ENCODE measurements around the gene CDC42BPB. TPM values are rescaled to one million over a fixed set of nuclear protein-coding genes. Genes with fewer than 3 reads are reported as not detected.

CDC42BPB gene
- total RNA-seq, 1 experiment from 2014 or later: 96.9 TPM

DNA sequence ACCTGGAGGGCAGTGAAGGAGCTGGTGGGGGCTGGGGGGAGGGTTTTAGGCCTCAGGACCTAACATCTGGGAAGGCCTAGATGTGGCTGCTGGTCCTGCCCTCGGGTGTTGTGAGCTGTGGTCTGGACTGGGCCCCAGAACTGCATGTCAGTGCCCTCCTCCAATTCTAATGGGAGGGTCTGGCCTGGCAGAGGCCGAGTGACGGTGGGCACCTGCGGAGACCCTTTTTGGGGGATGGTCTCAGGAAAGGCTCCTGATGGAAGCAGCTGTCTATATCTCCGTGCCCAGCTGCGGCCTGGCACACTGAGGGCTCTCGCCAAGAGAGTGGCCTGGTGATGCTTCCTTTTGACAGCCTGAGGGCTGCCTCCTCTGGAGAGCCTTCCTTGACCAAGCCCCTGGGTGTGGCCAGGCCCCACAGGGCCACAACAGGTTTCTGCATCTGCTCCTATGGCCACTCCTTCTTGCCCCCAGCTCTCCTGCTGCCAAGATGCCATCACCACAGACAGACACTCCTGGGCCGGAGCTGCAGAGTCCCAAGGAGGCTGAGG is 42.5 kb upstream of the CDC42BPB start:
- no peak for DNase-seq (ENCODE audit: low spot score)
- POLR2A ChIA-PET: no interaction called here

DNA sequence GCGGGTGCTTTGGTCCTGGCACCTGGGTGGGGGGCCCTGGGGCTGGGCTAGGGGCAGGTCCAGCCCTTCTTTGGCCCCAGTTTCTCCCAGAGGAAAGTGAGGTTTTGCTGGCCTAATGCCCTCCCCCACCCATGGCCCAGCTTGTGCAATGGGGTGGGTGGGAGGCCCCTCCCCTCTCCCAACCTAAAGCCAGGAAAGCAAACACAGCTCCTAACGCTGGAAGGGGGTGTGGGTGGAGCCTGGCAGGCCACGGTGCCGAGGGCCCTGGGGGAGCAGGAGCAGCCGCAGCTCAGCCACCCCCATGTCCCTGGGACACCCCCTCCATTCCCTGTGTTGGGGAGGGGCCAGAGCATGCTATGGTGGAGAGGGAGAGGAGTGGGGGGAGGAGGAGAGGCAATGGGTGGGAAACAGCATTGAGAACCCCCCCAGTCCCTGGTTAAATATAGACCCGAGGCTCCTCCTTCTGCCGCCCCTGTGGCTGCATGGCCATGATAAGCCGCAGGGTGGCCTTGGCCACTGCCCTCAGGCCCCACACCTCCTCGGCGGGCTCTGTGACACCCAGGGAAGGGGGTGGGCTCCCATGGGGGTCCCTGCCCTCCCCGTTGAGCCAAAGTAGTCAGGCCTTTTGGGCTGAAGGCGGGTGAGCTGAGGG is 41.9 kb upstream of the CDC42BPB start:
- CTCF ChIA-PET: interaction anchor here (0.5 to 3.8 kb wide), 11 partner anchors 11 to 801 kb away, joined by 3 to 22 read pairs (median 5); partner anchors contain the start of gene TNFAIP2
- Mint-ChIP-seq H3K9me3 (no peaks in the 10 kb centered on the region), H3K27me3 (ENCODE audit: low read depth) (peaks cover 38% of the 10 kb centered on the region), H3K4me1 (peaks cover 15% of the 10 kb centered on the region), H3K4me3 (no peak overlapping the region), H3K36me3 (no peaks in the 10 kb centered on the region), H3K27ac (no peak overlapping the region)
- TF ChIP-seq JAZF1 (CRISPR knock-in tag; IDR thresholded peaks at IDR 0.05) (no peak), CREM (CRISPR knock-in tag; IDR thresholded peaks at IDR 0.05) (no peak), MXD4 (CRISPR knock-in tag; IDR thresholded peaks at IDR 0.05; ENCODE audit: borderline replicate concordance) (no peak), GABPB1 (CRISPR knock-in tag; IDR thresholded peaks at IDR 0.05) (peak; percentile 67), ZNF121 (CRISPR knock-in tag; IDR thresholded peaks at IDR 0.05) (no peak), NFYB (CRISPR knock-in tag; conservative IDR thresholded peaks at IDR 0.05; ENCODE audit: low read depth) (no peak), RELA (CRISPR knock-in tag; IDR thresholded peaks at IDR 0.05; ENCODE audit: borderline replicate concordance) (no peak), KAT7 (CRISPR knock-in tag; IDR thresholded peaks at IDR 0.05; ENCODE audit: borderline replicate concordance) (no peak), ZNF219 (CRISPR knock-in tag; IDR thresholded peaks at IDR 0.05; ENCODE audit: borderline replicate concordance) (no peak), ZNF263 (CRISPR knock-in tag; IDR thresholded peaks at IDR 0.05; ENCODE audit: low read depth) (no peak), FOXJ3 (CRISPR knock-in tag; IDR thresholded peaks at IDR 0.05; ENCODE audit: borderline replicate concordance) (no peak), MYBL2 (CRISPR knock-in tag; IDR thresholded peaks at IDR 0.05) (no peak), TEAD4 (CRISPR knock-in tag; IDR thresholded peaks at IDR 0.05) (no peak), ZBTB21 (CRISPR knock-in tag; IDR thresholded peaks at IDR 0.05; ENCODE audit: borderline replicate concordance) (no peak)
- TF ChIP-seq, protein P1, sequence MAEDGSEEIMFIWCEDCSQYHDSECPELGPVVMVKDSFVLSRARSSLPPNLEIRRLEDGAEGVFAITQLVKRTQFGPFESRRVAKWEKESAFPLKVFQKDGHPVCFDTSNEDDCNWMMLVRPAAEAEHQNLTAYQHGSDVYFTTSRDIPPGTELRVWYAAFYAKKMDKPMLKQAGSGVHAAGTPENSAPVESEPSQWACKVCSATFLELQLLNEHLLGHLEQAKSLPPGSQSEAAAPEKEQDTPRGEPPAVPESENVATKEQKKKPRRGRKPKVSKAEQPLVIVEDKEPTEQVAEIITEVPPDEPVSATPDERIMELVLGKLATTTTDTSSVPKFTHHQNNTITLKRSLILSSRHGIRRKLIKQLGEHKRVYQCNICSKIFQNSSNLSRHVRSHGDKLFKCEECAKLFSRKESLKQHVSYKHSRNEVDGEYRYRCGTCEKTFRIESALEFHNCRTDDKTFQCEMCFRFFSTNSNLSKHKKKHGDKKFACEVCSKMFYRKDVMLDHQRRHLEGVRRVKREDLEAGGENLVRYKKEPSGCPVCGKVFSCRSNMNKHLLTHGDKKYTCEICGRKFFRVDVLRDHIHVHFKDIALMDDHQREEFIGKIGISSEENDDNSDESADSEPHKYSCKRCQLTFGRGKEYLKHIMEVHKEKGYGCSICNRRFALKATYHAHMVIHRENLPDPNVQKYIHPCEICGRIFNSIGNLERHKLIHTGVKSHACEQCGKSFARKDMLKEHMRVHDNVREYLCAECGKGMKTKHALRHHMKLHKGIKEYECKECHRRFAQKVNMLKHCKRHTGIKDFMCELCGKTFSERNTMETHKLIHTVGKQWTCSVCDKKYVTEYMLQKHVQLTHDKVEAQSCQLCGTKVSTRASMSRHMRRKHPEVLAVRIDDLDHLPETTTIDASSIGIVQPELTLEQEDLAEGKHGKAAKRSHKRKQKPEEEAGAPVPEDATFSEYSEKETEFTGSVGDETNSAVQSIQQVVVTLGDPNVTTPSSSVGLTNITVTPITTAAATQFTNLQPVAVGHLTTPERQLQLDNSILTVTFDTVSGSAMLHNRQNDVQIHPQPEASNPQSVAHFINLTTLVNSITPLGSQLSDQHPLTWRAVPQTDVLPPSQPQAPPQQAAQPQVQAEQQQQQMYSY (CRISPR knock-in tag; IDR thresholded peaks at IDR 0.05): peak; percentile 65; the same call in 1 of the 2 replicates
- TF ChIP-seq, protein P2, sequence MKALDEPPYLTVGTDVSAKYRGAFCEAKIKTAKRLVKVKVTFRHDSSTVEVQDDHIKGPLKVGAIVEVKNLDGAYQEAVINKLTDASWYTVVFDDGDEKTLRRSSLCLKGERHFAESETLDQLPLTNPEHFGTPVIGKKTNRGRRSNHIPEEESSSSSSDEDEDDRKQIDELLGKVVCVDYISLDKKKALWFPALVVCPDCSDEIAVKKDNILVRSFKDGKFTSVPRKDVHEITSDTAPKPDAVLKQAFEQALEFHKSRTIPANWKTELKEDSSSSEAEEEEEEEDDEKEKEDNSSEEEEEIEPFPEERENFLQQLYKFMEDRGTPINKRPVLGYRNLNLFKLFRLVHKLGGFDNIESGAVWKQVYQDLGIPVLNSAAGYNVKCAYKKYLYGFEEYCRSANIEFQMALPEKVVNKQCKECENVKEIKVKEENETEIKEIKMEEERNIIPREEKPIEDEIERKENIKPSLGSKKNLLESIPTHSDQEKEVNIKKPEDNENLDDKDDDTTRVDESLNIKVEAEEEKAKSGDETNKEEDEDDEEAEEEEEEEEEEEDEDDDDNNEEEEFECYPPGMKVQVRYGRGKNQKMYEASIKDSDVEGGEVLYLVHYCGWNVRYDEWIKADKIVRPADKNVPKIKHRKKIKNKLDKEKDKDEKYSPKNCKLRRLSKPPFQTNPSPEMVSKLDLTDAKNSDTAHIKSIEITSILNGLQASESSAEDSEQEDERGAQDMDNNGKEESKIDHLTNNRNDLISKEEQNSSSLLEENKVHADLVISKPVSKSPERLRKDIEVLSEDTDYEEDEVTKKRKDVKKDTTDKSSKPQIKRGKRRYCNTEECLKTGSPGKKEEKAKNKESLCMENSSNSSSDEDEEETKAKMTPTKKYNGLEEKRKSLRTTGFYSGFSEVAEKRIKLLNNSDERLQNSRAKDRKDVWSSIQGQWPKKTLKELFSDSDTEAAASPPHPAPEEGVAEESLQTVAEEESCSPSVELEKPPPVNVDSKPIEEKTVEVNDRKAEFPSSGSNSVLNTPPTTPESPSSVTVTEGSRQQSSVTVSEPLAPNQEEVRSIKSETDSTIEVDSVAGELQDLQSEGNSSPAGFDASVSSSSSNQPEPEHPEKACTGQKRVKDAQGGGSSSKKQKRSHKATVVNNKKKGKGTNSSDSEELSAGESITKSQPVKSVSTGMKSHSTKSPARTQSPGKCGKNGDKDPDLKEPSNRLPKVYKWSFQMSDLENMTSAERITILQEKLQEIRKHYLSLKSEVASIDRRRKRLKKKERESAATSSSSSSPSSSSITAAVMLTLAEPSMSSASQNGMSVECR (CRISPR knock-in tag; IDR thresholded peaks at IDR 0.05; ENCODE audit: borderline replicate concordance): no peak
- TF ChIP-seq, protein P3, sequence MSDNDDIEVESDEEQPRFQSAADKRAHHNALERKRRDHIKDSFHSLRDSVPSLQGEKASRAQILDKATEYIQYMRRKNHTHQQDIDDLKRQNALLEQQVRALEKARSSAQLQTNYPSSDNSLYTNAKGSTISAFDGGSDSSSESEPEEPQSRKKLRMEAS (CRISPR knock-in tag; IDR thresholded peaks at IDR 0.05): no peak
- POLR2A ChIA-PET: interaction anchor here (0.5 kb wide), 1 partner anchor 528 kb away, joined by 3 read pairs; no protein-coding TSS in a partner anchor
- DNase-seq (ENCODE audit: low spot score) (peak; percentile 16), ATAC-seq (peak; percentile 29)

More for the DNA sequence above, 42.5 kb upstream of the CDC42BPB start:
- TF ChIP-seq ZNF121 (CRISPR knock-in tag; IDR thresholded peaks at IDR 0.05) (no peak), NFATC4 (CRISPR knock-in tag; IDR thresholded peaks at IDR 0.05) (no peak), OVOL2 (CRISPR knock-in tag; IDR thresholded peaks at IDR 0.05; ENCODE audit: borderline replicate concordance) (no peak)
- TF ChIP-seq, protein P4, sequence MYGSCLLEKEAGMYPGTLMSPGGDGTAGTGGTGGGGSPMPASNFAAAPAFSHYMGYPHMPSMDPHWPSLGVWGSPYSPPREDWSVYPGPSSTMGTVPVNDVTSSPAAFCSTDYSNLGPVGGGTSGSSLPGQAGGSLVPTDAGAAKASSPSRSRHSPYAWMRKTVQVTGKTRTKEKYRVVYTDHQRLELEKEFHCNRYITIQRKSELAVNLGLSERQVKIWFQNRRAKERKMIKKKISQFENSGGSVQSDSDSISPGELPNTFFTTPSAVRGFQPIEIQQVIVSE (CRISPR knock-in tag; IDR thresholded peaks at IDR 0.05; ENCODE audit: borderline replicate concordance): no peak
- TF ChIP-seq, protein P5, sequence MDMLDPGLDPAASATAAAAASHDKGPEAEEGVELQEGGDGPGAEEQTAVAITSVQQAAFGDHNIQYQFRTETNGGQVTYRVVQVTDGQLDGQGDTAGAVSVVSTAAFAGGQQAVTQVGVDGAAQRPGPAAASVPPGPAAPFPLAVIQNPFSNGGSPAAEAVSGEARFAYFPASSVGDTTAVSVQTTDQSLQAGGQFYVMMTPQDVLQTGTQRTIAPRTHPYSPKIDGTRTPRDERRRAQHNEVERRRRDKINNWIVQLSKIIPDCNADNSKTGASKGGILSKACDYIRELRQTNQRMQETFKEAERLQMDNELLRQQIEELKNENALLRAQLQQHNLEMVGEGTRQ (CRISPR knock-in tag; IDR thresholded peaks at IDR 0.05): no peak
- Mint-ChIP-seq H3K9me3 (no peaks in the 10 kb centered on the region), H3K4me1 (peaks cover 15% of the 10 kb centered on the region), H3K27ac (no peak overlapping the region), H3K36me3 (no peaks in the 10 kb centered on the region), H3K27me3 (ENCODE audit: low read depth) (peaks cover 44% of the 10 kb centered on the region), H3K4me3 (no peak overlapping the region)
- CTCF ChIA-PET: interaction anchor here (0.5 to 3.8 kb wide), 8 partner anchors 9 to 801 kb away, joined by 3 to 20 read pairs (median 4); partner anchors contain the start of gene TNFAIP2
- no peak for ATAC-seq

All from WTC11 (cell line).